Left ventricle myocardium inferior (tissue), 1 donor: Measurements from ENCODE around the gene SHH. TPM values are rescaled to one million over a fixed set of nuclear protein-coding genes. Genes with fewer than 3 reads are reported as not detected.

ENCODE experiments used
- DNase-seq: peaks from one replicate; pipeline ENCODE4 v3.0.0-alpha.2; 2020
- H3K27ac ChIP-seq: fragments of 200-600 bp; replicated peaks from 2 replicates; pipeline ENCODE4 v1.8.0; 2021
- H3K27me3 ChIP-seq: fragments of 200-600 bp; 2 replicates; pipeline ENCODE4 v1.8.0; 2021; ENCODE audit warnings: low read depth
- H3K36me3 ChIP-seq: fragments of 200-600 bp; 2 replicates; pipeline ENCODE4 v1.8.0; 2021
- H3K4me1 ChIP-seq: fragments of 200-600 bp; 2 replicates; pipeline ENCODE4 v1.8.0; 2021
- H3K4me3 ChIP-seq: fragments of 200-600 bp; 2 replicates; pipeline ENCODE4 v1.8.0; 2021; ENCODE audit warnings: mild to moderate bottlenecking, moderate library complexity
- H3K9me3 ChIP-seq: fragments of 200-600 bp; replicated peaks from 2 replicates; pipeline ENCODE4 v1.8.0; 2021
- CTCF ChIP-seq: fragments of 200-600 bp; IDR thresholded peaks from 2 replicates; pipeline ENCODE4 v1.8.0; 2021; ENCODE audit warnings: antibody characterized with exemption, mild to moderate bottlenecking, borderline replicate concordance
- intact Hi-C: fragments of 100-400 bp; cut with micrococcal nuclease; formaldehyde crosslinking; loops from one replicate; pipeline ENCODE4 v1.11.0; 2022
- total RNA-seq: library from RNA; stranded (reverse); fragmentation: NEBNext Ultra II Directional; extraction: Animal tissue kit (Norgen Biotek cat#: 25700); gene quantifications from one replicate; pipeline ENCODE4 v1.2.1, GENCODE V29; 2021
- donor health status: DM: no; HTN: yes; CAD: no; lungs with severe emphysema.

SHH gene
- total RNA-seq, 1 donor from 2014 or later, result not detected

GRCh38 chr7:155775691-155776090 lies 36.6 kb downstream of the SHH start:
- H3K27ac ChIP-seq, result no peak overlapping the region
- intact Hi-C loops, result no loop called here
- no peak for TF ChIP-seq CTCF

GRCh38 chr7:155774947-155775346 lies 37.3 kb downstream of the SHH start:
- no peak for TF ChIP-seq CTCF
- peaks cover 6% of the 10 kb centered on the region for H3K4me1 ChIP-seq
- intact Hi-C loops, result no loop called here
- no peaks in the 10 kb centered on the region for H3K27me3 ChIP-seq
- no peak overlapping the region for H3K27ac ChIP-seq
- H3K4me3 ChIP-seq, result no peak overlapping the region
- no peaks in the 10 kb centered on the region for H3K9me3 ChIP-seq
- peaks cover 78% of the 10 kb centered on the region for H3K36me3 ChIP-seq
- no peak for DNase-seq

More at GRCh38 chr7:155775691-155776090, 36.6 kb downstream of the SHH start:
- DNase-seq, result no peak
- H3K9me3 ChIP-seq, result no peaks in the 10 kb centered on the region
- H3K27me3 ChIP-seq, result no peaks in the 10 kb centered on the region
- H3K36me3 ChIP-seq, result peaks cover 81% of the 10 kb centered on the region
- H3K4me3 ChIP-seq, result no peak overlapping the region
- peaks cover 6% of the 10 kb centered on the region for H3K4me1 ChIP-seq

- no peaks in the 10 kb centered on the region for H3K9me3 ChIP-seq
- peaks cover 6% of the 10 kb centered on the region for H3K4me1 ChIP-seq
- no peaks in the 10 kb centered on the region for H3K27me3 ChIP-seq
- peaks cover 79% of the 10 kb centered on the region for H3K36me3 ChIP-seq
- intact Hi-C loops, result no loop called here
- DNase-seq, result no peak
- no peak for TF ChIP-seq CTCF
- no peak overlapping the region for H3K27ac ChIP-seq
- H3K4me3 ChIP-seq, result no peak overlapping the region
Observed at GRCh38 chr7:155773531-155773930, 38.7 kb downstream of the SHH start.

- H3K4me1 ChIP-seq, result no peaks in the 10 kb centered on the region
- no peak for DNase-seq
- H3K36me3 ChIP-seq, result peaks cover 79% of the 10 kb centered on the region
- H3K27ac ChIP-seq, result no peak overlapping the region
- intact Hi-C loops, result no loop called here
- no peak for TF ChIP-seq CTCF
- no peak overlapping the region for H3K4me3 ChIP-seq
- no peaks in the 10 kb centered on the region for H3K27me3 ChIP-seq
- no peaks in the 10 kb centered on the region for H3K9me3 ChIP-seq
Observed at GRCh38 chr7:155770241-155770640, 42.0 kb downstream of the SHH start.

GRCh38 chr7:155769701-155770100 lies 42.6 kb downstream of the SHH start:
- DNase-seq, result no peak
- Histone ChIP-seq H3K4me1 (peaks cover 4% of the 10 kb centered on the region), H3K27me3 (no peaks in the 10 kb centered on the region), H3K9me3 (no peaks in the 10 kb centered on the region), H3K4me3 (no peak overlapping the region), H3K27ac (no peak overlapping the region), H3K36me3 (peaks cover 79% of the 10 kb centered on the region)
- TF ChIP-seq CTCF, result no peak
- intact Hi-C loops, result loop anchor here (2.0 kb wide), 1 partner anchor 171 kb away; no protein-coding TSS in a partner anchor
